Muscle layer of duodenum (tissue), 2 donors: ENCODE measurements around the gene MRPL28.
"Not testable (repeated sequence)": the region's sequence is repeated elsewhere in the genome, so short reads cannot be mapped to it uniquely, and the experiment has no call there.

Experiments
- H3K27ac ChIP-seq: one replicate; pipeline ENCODE4 v1.7.0; 2013; ENCODE audit warnings: mild to moderate bottlenecking, low read length
- H3K27me3 ChIP-seq: one replicate; pipeline ENCODE4 v1.7.0; 2013; ENCODE audit warnings: low read depth, mild to moderate bottlenecking, control low read depth, low read length
- H3K36me3 ChIP-seq, 2 donors: one replicate each; pipeline ENCODE4 v1.7.0; 2013; ENCODE audit warnings: low read length in 2 of 2, control low read depth in 1 of 2, mild to moderate bottlenecking in 1 of 2; ENCODE audit not compliant: insufficient read depth in 2 of 2, control insufficient read depth in 1 of 2
- H3K4me1 ChIP-seq, 2 donors: one replicate each; pipeline ENCODE4 v1.7.0; 2013; ENCODE audit warnings: low read length in 2 of 2, mild to moderate bottlenecking in 2 of 2, control low read depth in 1 of 2, moderate library complexity in 1 of 2; ENCODE audit not compliant: insufficient read depth in 2 of 2, control insufficient read depth in 1 of 2
- H3K4me3 ChIP-seq, 2 donors: one replicate each; pipeline ENCODE4 v1.7.0; 2013; ENCODE audit warnings: low read length in 2 of 2, low read depth in 1 of 2, mild to moderate bottlenecking in 1 of 2
- H3K9me3 ChIP-seq, 2 donors: one replicate each; pipeline ENCODE4 v1.7.0; 2013; ENCODE audit warnings: low read length in 2 of 2, control low read depth in 1 of 2, mild to moderate bottlenecking in 1 of 2; ENCODE audit not compliant: control insufficient read depth in 1 of 2
- donor health status: healthy.

MRPL28 gene

GRCh38 chr16:378113-378820 lies 7.9 kb upstream of the MRPL28 start:
- not testable (repeated sequence) for H3K4me3 ChIP-seq, H3K27ac ChIP-seq, H3K9me3 ChIP-seq, H3K27me3 ChIP-seq
- Histone ChIP-seq H3K4me1 (peaks cover 9 to 14% of the 10 kb centered on the region in 2 donors), H3K36me3 (peaks cover 5 to 39% of the 10 kb centered on the region in 2 donors)

GRCh38 chr16:377419-377951 lies 7.1 kb upstream of the MRPL28 start:
- H3K4me3 ChIP-seq = no peak overlapping the region
- peaks cover 5 to 47% of the 10 kb centered on the region in 2 donors for H3K36me3 ChIP-seq
- no peaks in the 10 kb centered on the region for H3K27me3 ChIP-seq

GRCh38 chr16:376817-377418 lies 6.6 kb upstream of the MRPL28 start:
- H3K9me3 ChIP-seq = no peaks in the 10 kb centered on the region
- H3K36me3 ChIP-seq = peaks cover 6 to 53% of the 10 kb centered on the region in 2 donors
- H3K4me3 ChIP-seq = no peak overlapping the region
- H3K4me1 ChIP-seq = peaks cover 6 to 12% of the 10 kb centered on the region in 2 donors
- H3K27ac ChIP-seq = no peak overlapping the region
- H3K27me3 ChIP-seq = no peaks in the 10 kb centered on the region

More at GRCh38 chr16:377419-377951, 7.1 kb upstream of the MRPL28 start:
- no peaks in the 10 kb centered on the region for H3K9me3 ChIP-seq
- H3K27ac ChIP-seq = no peak overlapping the region
- peaks cover 6 to 12% of the 10 kb centered on the region in 2 donors for H3K4me1 ChIP-seq

- Histone ChIP-seq H3K4me1 (peaks cover 6 to 11% of the 10 kb centered on the region in 2 donors), H3K4me3 (no peak overlapping the region), H3K27me3 (no peaks in the 10 kb centered on the region), H3K9me3 (no peaks in the 10 kb centered on the region), H3K27ac (no peak overlapping the region), H3K36me3 (peaks cover 8 to 54% of the 10 kb centered on the region in 2 donors)
These were observed 5.8 kb upstream of the MRPL28 start for GRCh38 chr16:375927-376816.

GRCh38 chr16:375212-375611 lies 4.9 kb upstream of the MRPL28 start:
- Histone ChIP-seq H3K4me3 (no peak overlapping the region), H3K36me3 (peaks cover 8 to 54% of the 10 kb centered on the region in 2 donors)

GRCh38 chr16:374616-374926 lies 4.2 kb upstream of the MRPL28 start:
- no peak overlapping the region for H3K4me3 ChIP-seq
- H3K36me3 ChIP-seq = peaks cover 8 to 54% of the 10 kb centered on the region in 2 donors
- no peak overlapping the region for H3K27ac ChIP-seq
- peaks cover under 1 to 12% of the 10 kb centered on the region in 2 donors for H3K4me1 ChIP-seq
- no peaks in the 10 kb centered on the region for H3K9me3 ChIP-seq
- H3K27me3 ChIP-seq = no peaks in the 10 kb centered on the region

More at GRCh38 chr16:375212-375611, 4.9 kb upstream of the MRPL28 start:
- Histone ChIP-seq H3K27ac (no peak overlapping the region), H3K9me3 (no peaks in the 10 kb centered on the region), H3K27me3 (no peaks in the 10 kb centered on the region), H3K4me1 (peaks cover 6 to 8% of the 10 kb centered on the region in 2 donors)

- H3K27ac ChIP-seq = no peak overlapping the region
- H3K9me3 ChIP-seq = no peaks in the 10 kb centered on the region
- H3K4me1 ChIP-seq = peaks cover 0 to 17% of the 10 kb centered on the region in 2 donors
- peaks cover 8 to 56% of the 10 kb centered on the region in 2 donors for H3K36me3 ChIP-seq
- no peaks in the 10 kb centered on the region for H3K27me3 ChIP-seq
- no peak overlapping the region for H3K4me3 ChIP-seq
These were observed 3.7 kb upstream of the MRPL28 start for GRCh38 chr16:373848-374615.

- no peak overlapping the region for H3K4me3 ChIP-seq
- no peaks in the 10 kb centered on the region for H3K9me3 ChIP-seq
- H3K4me1 ChIP-seq = peaks cover 0 to 19% of the 10 kb centered on the region in 2 donors
- H3K27me3 ChIP-seq = no peaks in the 10 kb centered on the region
- H3K27ac ChIP-seq = no peak overlapping the region
- peaks cover 8 to 65% of the 10 kb centered on the region in 2 donors for H3K36me3 ChIP-seq
These were observed 2.8 kb upstream of the MRPL28 start for GRCh38 chr16:373020-373598.

- H3K27ac ChIP-seq = no peak overlapping the region
These were observed 2.1 kb upstream of the MRPL28 start for GRCh38 chr16:372302-372983.

More at GRCh38 chr16:372302-372983, 2.1 kb upstream of the MRPL28 start:
- peaks cover 0 to 19% of the 10 kb centered on the region in 2 donors for H3K4me1 ChIP-seq
- no peaks in the 10 kb centered on the region for H3K9me3 ChIP-seq
- peaks cover 12 to 71% of the 10 kb centered on the region in 2 donors for H3K36me3 ChIP-seq
- H3K4me3 ChIP-seq = no peak overlapping the region
- no peaks in the 10 kb centered on the region for H3K27me3 ChIP-seq
